HG03565 (cell line): ENCODE results near the gene SAMD3.
"Not testable (repeated sequence)": the region's sequence is repeated elsewhere in the genome, so short reads cannot be mapped to it uniquely, and the experiment has no call there.

Experiments used
- ATAC-seq: cut with Tn5 transposase; IDR thresholded peaks from one replicate; pipeline ENCODE4 v1.9.1; 2021; ENCODE audit warnings: mild to moderate bottlenecking, moderate library complexity; ENCODE audit not compliant: unreplicated experiment

The SAMD3 gene

DNA sequence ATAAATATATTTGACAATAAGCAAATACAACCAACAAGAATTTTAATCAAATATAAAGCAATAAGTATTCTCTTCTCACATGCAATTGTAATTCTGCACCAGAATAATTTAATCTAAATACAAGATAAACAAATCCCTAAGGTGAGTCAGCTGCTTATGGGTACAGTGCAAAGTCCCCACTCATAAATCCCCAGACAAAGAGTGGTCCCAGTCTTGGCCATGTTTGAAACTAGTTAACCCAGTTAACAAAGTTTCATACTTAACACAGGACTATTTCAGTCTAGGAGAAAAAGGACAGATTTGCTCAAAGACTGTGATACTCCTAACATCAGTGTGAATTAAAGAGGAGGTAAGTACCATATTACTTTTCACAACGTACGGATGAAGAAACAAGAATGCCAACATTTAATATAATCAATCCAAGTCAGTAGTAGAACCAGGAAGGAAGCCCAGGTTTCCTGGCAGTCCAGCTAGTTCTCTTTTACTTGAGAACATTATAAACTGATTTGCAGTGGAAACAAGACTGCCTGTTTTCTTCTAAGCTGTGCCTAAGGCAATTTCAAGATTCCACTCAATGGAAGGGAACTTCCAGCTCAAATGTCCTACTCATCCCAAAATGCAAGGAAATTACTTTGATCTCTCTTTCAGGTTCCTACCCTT is 10.4 kb downstream of the SAMD3 start:
- no peak for ATAC-seq

DNA sequence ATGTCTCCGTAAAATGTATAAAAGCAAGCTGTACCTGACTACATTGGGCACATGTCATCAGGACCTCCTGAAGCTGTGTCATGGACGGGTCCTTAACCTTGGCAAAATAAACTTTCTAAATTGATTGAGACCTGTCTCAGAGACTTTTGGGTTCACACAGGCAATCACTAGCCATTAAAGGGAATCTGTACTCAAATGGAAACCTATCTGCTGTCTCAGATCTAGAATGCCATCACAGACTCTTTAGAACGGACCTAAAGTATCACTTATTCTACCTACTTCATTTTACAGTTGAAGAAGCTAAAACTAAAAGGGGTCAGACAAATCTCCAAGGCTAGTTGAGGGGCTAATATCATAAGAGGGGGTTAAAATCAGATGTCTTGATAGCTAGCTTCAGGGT is 11.1 kb downstream of the SAMD3 start:
- ATAC-seq = no peak

DNA sequence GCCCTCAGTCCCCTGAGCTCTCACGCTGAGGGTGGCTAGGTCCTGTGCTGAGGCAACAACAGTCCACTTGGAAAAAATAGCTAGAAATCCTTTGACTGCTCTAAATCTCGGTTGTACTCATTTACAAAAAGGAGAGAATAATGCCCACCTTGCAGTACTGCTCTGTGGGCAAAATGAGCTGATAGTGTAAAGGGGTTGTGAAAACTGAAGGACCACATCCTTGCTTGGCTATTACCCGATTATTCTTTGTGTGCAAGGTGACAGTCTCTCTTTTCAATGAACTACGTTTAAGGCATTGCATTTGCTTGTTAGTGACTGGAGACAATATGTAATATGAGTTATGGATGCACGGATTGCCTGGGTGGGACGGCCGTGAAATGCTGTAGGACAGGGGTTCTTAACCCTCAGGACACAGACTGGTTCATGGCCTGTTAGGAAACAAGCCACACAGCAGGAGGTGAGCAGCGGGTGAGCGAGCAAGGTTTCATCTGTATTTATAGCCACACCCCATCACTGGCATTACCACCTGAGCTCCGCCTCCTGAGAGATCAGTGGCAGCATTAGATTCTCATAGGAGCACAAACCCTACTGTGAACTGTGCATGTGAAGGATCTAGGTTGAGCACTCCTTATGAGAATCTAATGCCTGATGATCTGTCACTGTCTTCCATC is 14.6 kb downstream of the SAMD3 start:
- no peak for ATAC-seq

DNA sequence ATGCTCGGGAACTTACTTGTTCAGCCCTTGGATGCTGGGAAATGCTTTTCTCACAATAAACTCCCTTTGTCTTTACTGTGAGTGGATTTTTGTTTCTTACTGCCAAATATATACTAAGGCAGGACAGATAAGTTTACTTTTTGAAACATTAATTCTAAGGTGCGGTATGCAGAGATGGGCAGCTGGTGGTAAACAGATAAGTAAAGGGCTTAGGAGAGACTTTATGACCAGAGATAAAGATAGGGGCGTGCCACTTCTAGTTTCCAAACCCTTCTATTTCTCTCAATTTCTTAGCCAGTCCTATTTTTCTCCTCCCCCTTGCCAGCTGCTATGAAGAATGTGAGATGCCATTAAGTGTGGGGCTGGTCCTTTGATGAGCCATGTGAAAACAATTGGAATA is 16.3 kb downstream of the SAMD3 start:
- no peak for ATAC-seq

DNA sequence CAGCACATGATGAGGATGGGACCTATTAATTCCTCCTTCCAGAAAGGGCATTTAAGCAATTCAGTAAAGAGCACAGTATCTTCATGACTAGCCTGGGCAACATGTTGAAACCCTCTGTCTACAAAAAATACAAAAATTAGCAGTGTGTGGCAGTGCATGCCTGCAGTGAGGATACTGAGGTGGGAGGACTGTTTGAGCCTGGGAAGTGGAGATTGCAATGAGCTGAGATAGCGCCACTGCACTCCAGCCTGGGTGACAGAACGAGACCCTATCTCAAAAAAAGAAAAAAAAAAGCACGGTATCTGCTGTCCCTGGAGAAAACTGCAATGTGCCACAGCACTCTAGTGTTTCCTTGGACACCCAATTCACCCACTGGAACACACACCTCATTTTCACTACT is 18.4 kb downstream of the SAMD3 start:
- ATAC-seq = no peak

DNA sequence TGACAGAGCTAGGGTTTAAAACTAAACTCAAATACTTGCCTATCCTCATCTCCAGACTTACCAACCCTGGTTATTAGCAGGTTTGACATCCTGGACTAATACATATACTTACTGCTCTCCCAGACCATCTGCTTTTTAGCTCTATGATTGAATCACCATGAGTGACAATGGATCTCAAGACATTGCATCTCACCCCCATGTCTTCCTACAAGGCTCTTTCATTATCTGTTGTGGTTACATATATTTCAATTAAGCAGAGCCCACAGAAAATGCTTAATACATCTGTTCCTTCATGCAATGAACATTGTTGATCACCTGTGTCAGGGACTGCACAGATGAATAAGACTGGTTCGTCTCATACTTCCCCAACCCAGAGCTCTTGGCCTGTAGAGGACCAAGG is 19.4 kb downstream of the SAMD3 start:
- no peak for ATAC-seq

DNA sequence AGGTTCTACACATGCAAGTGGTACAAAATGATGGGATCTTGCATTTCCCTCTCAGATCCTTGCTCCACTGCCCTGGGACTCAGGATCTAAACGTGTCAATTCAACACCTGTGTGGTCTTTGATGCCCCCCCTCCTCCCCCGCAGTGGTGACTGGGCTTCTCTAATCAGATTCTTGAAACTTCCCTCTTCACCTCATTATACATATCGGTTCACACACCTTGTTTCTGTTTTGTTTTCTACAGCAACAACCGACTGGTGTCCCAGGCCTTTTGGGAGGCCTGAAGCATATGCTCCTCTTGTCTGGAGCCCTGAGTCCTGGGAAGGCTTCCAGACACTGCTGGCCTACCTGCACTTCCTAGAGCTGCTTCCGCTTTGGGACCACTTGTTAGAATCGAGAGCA is 20.0 kb downstream of the SAMD3 start:
- ATAC-seq = peak; percentile 66

DNA sequence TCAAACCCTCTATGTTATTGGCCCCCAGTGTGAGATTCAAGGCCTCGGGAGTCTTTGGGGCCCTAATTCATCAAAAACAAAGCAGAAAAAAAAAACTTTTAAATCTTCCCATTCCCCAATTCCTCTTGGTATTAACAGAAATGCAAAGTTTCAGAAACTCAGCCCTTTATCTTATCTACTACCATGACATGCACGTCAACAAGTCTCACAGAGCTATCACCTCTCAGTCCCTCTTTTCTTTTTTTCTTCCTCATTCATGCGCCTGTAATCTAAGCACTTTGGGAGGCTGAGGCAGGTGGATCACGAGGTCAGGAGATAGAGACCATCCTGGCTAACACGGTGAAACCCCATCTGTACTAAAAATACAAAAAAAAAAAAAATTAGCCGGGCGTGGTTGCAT is 22.7 kb downstream of the SAMD3 start:
- ATAC-seq = no peak

DNA sequence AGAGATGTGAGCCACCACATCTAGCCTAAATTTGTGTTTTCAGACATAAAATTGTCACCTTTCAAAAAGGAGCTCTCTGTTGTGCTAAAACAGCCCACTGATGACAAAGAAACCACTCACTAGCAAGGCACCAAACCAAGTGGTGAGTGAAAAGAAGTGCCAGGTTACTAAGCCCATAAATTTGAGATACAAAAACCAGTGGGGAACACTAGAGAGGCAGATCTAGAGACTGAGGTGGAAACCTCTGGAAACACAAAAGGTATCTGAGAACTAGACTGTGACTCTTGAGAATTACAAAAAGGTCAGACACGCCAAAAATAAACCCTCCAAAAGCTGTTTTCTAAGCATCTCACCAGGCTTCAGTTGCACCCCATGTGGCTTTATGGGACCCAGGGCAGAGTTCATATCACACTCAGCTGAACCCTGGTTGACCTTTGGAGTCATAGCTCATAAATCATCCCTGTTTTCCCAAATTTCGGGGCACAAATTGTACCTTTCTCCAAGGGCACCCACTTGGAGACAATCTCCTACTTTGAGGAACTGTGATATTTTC is 24.2 kb downstream of the SAMD3 start:
- no peak for ATAC-seq

DNA sequence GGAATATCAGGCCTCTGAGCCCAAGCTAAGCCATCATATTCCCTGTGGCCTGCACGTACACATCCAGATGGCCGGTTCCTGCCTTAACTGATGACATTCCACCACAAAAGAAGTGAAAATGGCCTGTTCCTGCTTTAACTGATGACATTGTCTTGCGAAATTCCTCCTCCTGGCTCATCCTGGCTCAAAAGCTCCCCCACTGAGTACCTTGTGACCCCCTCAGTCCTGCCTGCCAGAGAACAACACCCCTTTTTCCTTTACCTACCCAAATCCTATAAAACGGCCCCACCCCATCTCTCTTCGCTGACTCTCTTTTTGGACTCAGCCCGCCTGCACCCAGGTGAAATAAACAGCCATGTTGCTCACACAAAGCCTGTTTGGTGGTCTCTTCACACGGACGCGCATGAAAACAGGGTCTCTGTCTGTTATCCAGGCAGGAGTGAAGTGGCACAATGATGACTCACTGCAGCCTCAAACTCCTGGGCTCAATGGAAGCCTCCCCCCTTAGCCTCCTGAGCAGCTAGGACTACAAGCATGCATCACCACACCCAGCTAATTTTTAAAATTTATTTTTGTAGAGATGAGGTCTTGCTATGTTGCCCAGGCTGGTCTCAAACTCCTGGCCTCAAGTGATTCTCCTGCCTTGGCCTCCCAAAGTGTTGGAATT is 24.8 kb downstream of the SAMD3 start:
- not testable (repeated sequence) for ATAC-seq

DNA sequence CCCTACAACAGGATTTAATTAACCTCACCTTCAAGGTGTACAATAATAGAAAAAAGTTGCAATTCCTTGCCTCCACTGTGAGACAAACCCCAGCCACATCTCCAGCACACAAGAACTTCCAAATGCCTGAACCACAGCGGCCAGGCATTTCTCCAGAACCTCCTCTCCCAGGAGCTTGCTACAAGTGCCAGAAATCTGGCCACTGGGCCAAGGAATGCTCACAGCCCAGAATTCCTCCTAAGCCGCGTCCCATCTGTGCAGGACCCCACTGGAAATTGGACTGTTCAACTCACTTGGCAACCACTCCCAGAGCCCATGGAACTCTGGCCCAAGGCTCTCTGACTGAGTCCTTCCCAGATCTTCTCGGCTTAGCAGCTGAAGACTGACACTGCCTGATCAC is 28.3 kb downstream of the SAMD3 start:
- ATAC-seq = not testable (repeated sequence)

DNA sequence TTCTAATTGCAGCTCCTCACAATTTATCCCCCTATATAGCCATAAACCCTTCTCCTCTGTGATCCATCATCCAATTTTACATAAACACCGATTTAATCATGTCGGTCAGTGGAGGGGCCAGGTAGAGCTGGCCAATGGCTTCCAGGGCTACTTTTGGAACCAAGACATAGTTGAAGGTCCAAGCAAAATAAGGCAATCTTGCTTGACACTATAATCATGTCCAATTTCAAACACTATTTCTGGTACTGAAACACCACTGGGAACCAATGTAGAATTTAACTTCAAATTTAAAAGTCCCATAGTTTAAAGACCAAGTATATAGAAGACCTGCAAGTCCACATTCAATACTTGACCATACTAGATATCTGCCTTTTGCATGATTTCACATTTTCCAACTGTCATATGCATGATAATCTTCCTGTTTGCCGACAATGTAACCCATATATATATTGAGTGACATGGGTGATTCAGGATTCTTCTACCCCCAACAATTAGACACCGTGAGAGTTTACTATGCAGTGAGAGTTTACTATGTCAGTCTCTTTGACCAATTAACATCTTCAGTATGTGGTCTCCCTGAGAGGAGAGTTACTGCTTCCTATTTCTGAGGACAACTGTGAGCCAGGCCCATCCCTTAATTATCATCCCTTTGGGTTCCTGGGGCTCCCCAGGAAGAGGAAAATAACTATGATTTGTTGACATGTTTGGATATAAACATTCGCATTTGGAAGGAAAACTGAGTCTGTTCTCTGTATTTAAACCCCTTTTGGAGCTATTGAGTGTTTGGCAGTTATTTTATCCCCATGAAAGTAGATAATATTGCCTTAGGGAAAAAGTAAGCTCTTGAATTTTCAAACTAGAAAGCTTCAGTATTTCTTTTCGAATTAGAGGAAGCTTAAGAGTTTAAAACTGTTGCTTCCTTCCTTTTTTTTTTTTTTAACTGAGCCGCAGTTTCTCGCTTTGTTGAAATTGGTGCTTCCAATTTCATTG is 31.8 kb downstream of the SAMD3 start:
- ATAC-seq = no peak

DNA sequence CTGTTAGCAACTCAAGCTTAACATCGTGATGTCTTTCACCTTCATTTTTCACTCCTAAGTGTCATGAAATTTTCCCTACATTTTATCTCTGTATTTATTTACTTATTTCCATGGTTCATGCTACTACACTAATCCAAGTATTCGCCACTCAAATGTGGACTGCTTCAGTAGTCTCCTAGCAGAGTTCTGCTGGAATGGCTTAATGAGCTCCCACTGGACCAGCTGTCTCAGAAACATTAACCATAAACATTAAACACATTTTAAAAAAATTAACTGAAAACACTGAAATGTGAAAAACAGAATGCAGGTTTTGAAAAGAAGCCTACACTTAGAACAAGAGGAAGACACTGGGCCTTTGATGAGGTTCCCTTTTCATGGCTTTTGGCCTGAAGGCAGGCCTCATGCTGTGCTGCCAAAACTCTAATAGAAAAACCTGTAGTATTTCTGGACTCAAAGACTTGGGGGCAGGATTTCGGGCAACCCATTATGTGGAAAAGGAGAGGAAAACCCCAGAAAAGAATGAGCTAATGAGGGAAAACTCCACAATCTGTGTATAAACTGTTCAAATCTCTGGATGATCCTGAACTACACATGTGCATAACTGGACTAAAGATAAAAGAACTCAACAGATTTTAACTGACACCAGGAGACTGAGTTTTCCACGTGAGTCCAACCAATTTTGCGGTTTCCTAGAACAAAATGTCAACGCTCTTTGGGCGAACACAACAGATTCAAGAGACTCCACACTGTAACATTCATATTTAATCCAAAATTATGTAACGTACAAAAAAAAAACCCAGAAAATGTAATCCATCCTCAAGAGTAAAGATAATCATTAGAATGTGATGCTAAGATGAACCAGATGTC is 33.0 kb downstream of the SAMD3 start:
- ATAC-seq = no peak

DNA sequence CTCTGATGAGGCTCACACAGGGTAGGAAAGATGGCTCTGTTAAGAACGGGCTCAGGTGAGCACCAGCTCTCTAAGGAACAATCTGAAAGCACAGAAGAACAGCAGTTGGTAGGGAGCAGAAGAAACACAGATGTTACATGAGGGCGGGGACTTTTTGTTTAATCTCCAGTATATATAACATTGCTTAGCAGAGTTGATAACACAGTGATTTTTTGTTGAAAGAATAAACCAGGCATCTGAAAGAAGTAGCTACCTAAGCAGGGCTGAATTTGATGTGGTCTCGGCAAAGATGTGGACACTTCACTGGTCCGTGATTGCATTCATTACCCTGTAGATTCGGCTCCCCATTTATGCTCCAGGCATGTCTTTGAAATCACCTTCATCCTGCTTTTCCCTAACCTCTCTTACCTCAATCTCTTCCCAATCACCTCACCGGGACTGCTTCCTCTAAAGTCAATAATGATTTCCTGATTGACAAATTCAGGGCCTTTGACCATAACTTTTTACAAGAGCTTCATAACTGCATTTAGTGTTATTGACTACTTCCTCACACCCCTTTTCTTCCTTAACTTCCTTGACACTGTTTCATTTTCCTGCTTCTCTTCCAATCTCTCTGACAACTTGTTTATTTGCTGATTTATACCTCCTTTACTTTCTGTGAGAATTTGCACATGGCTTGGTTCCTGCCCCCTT is 34.4 kb downstream of the SAMD3 start:
- ATAC-seq = no peak

DNA sequence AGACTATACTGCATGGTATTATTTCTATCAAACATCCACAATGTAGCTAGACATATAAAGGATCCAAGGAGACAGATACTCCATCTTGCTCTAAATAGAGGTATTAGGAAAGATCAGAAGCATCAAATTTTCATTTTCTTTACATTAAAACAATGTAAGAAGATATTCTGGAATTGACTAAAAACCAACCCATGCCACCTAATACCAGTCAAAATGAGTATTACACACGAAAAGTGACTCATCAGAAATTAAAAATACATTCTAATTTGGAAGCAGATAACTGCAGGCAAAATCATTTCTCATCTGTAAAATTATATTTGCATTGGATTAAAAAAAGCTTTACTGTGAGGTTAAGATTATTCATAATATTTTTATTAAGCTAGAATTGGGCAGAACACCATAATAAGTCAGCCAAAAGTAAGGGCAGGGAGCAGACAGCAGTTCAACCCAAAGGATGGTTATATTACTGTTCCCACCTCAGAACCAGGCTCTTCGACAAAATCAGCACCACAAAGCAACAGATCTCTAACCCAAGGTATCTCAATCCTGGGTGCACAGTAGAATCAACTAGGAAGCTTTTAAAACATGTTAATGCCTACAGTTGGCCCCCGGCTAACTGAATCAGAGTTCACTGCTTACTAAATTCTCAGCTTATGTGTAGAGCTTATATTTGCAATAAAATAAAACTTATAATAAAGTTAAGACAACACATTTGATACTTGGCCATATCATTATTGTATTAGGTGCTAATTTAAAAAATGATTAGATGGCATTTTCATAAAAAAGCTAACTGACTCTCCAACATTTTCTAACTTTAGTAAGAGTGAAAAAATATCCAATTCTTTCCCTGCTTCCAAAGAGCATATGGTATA is 35.2 kb downstream of the SAMD3 start:
- no peak for ATAC-seq

DNA sequence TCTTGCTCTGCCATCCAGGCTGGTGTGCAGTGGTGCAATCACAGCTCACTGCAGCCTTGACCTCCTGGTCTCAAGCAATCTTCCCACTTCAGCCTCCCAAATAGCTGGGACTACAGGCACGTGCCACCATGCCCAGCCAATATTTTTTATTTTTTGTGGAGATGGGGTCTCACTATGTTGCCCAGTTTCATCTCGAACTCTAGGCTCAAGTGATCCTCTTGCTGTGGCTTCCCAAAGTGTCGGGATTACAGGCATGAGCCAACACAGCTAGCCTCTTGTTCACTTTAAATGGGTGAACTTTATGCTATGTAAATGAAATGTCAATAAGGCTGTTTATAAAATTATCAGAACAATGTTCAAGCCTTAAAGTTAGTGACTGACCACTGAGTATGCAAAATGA is 37.1 kb downstream of the SAMD3 start:
- ATAC-seq = no peak

DNA sequence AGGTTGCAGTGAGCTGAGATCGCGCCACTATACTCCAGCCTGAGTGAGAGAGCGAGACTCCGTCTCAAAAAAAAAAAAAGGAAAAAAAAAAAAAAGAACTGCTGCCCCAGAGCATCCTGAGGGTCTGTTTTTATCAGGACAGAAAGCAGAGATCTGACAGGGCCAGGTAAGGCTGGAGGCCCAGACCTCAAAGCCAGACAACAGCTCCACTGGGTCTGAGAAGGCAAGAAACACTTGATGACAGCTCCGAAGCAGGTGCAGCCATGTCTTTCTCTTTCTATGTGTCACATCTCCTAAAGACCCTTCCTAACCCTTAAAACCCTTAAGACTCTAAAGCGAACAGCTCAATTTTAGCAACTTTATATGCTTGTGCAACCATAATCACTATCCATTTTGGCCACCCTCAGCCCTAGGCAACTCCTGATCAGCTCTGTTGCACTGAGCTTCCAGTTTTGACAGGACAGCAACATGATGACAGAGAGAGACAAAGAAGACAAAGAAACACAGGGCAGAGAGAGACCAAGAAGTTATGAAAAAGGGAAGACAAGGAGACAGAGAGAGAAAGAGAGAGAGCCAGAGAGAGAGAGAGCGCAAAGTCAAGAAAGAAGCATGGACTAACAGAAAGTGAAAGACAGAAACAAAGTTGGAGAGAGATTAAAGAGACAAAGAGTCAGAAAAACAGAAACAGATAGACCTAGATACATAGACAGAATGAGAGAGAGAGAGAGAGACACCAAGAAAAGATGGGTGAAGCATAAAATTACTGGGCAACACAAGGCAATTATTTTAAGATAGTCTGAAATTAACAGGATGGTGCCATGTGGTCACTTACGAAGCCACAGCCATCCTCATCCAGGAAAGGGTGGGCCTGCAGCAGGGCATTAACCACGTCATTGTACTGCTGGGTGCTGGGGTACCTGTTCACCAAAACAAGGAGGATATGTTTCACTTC is 39.2 kb downstream of the SAMD3 start:
- ATAC-seq = no peak
